ENCODE results near the gene GALNT2.

GALNT2 gene

GRCh38 chr1:230064283-230064682 is 2.8 kb upstream of the GALNT2 start:
- peaks cover 19% of the 10 kb centered on the region for H3K79me2 ChIP-seq (ENCODE audit: control insufficient read depth, insufficient read depth, low read length, unreplicated experiment)
- H3K27ac ChIP-seq (ENCODE audit: low read depth, low read length): no peak overlapping the region
- H2AFZ ChIP-seq (ENCODE audit: low read length, unreplicated experiment): no peak overlapping the region
- peaks cover 16% of the 10 kb centered on the region; the same call in 1 of the 2 replicates for H3K27me3 ChIP-seq (ENCODE audit: insufficient read depth, low read length)
- no peaks in the 10 kb centered on the region for H3K36me3 ChIP-seq (ENCODE audit: insufficient read depth, low read length)
- peaks cover 2% of the 10 kb centered on the region for H3K4me1 ChIP-seq (ENCODE audit: control insufficient read depth, insufficient read depth, low read length, unreplicated experiment)
- H3K4me3 ChIP-seq (ENCODE audit: low read depth, low read length): no peak overlapping the region

- no peaks in the 10 kb centered on the region for H3K36me3 ChIP-seq (ENCODE audit: insufficient read depth, low read length)
- peaks cover 8% of the 10 kb centered on the region for H3K4me1 ChIP-seq (ENCODE audit: control insufficient read depth, insufficient read depth, low read length, unreplicated experiment)
- H3K79me2 ChIP-seq (ENCODE audit: control insufficient read depth, insufficient read depth, low read length, unreplicated experiment): peaks cover 28% of the 10 kb centered on the region
- H3K27me3 ChIP-seq (ENCODE audit: insufficient read depth, low read length): peaks cover 7% of the 10 kb centered on the region; the same call in 1 of the 2 replicates
- no peak overlapping the region for H3K27ac ChIP-seq (ENCODE audit: low read depth, low read length)
- no peak overlapping the region for H3K4me3 ChIP-seq (ENCODE audit: low read depth, low read length)
- no peak overlapping the region for H2AFZ ChIP-seq (ENCODE audit: low read length, unreplicated experiment)
These were observed 1.9 kb upstream of the GALNT2 start for GRCh38 chr1:230065161-230065560.

GRCh38 chr1:230065571-230065970 is 1.5 kb upstream of the GALNT2 start:
- H3K27ac ChIP-seq (ENCODE audit: low read depth, low read length): no peak overlapping the region
- H3K79me2 ChIP-seq (ENCODE audit: control insufficient read depth, insufficient read depth, low read length, unreplicated experiment): peaks cover 32% of the 10 kb centered on the region
- H3K4me1 ChIP-seq (ENCODE audit: control insufficient read depth, insufficient read depth, low read length, unreplicated experiment): peaks cover 8% of the 10 kb centered on the region
- peak overlapping the region; percentile 4 for H2AFZ ChIP-seq (ENCODE audit: low read length, unreplicated experiment)
- peaks cover 3% of the 10 kb centered on the region; the same call in 1 of the 2 replicates for H3K27me3 ChIP-seq (ENCODE audit: insufficient read depth, low read length)
- H3K36me3 ChIP-seq (ENCODE audit: insufficient read depth, low read length): no peaks in the 10 kb centered on the region
- H3K4me3 ChIP-seq (ENCODE audit: low read depth, low read length): peak overlapping the region; percentile 92; the same call in 1 of the 2 replicates

- peaks cover 37% of the 10 kb centered on the region for H3K79me2 ChIP-seq (ENCODE audit: control insufficient read depth, insufficient read depth, low read length, unreplicated experiment)
- peak overlapping the region; percentile 79 for H2AFZ ChIP-seq (ENCODE audit: low read length, unreplicated experiment)
- peaks cover 8% of the 10 kb centered on the region for H3K4me1 ChIP-seq (ENCODE audit: control insufficient read depth, insufficient read depth, low read length, unreplicated experiment)
- H3K27ac ChIP-seq (ENCODE audit: low read depth, low read length): peak overlapping the region; percentile 3; the same call in 1 of the 2 replicates
- no peaks in the 10 kb centered on the region for H3K27me3 ChIP-seq (ENCODE audit: insufficient read depth, low read length)
- H3K36me3 ChIP-seq (ENCODE audit: insufficient read depth, low read length): no peaks in the 10 kb centered on the region
- peak overlapping the region; percentile 92 for H3K4me3 ChIP-seq (ENCODE audit: low read depth, low read length)
These were observed 1.0 kb upstream of the GALNT2 start for GRCh38 chr1:230066031-230066430.

GRCh38 chr1:230067419-230067870 is 407 bp downstream of the GALNT2 start:
- Histone ChIP-seq H3K27me3 (ENCODE audit: insufficient read depth, low read length) (no peaks in the 10 kb centered on the region), H3K36me3 (ENCODE audit: insufficient read depth, low read length) (no peaks in the 10 kb centered on the region), H3K4me1 (ENCODE audit: control insufficient read depth, insufficient read depth, low read length, unreplicated experiment) (peaks cover 12% of the 10 kb centered on the region), H3K79me2 (ENCODE audit: control insufficient read depth, insufficient read depth, low read length, unreplicated experiment) (peaks cover 51% of the 10 kb centered on the region), H3K4me3 (ENCODE audit: low read depth, low read length) (peak overlapping the region; percentile 92), H3K27ac (ENCODE audit: low read depth, low read length) (peak overlapping the region; percentile 66), H2AFZ (ENCODE audit: low read length, unreplicated experiment) (peak overlapping the region; percentile 14)

- Histone ChIP-seq H3K36me3 (ENCODE audit: insufficient read depth, low read length) (no peaks in the 10 kb centered on the region), H3K4me3 (ENCODE audit: low read depth, low read length) (peak overlapping the region; percentile 92), H3K27ac (ENCODE audit: low read depth, low read length) (peak overlapping the region; percentile 66), H3K4me1 (ENCODE audit: control insufficient read depth, insufficient read depth, low read length, unreplicated experiment) (peaks cover 17% of the 10 kb centered on the region), H3K79me2 (ENCODE audit: control insufficient read depth, insufficient read depth, low read length, unreplicated experiment) (peaks cover 57% of the 10 kb centered on the region), H3K27me3 (ENCODE audit: insufficient read depth, low read length) (no peaks in the 10 kb centered on the region), H2AFZ (ENCODE audit: low read length, unreplicated experiment) (no peak overlapping the region)
These were observed 1.0 kb downstream of the GALNT2 start for GRCh38 chr1:230067871-230068620.

- H3K79me2 ChIP-seq (ENCODE audit: control insufficient read depth, insufficient read depth, low read length, unreplicated experiment): peaks cover 62% of the 10 kb centered on the region
- H3K4me1 ChIP-seq (ENCODE audit: control insufficient read depth, insufficient read depth, low read length, unreplicated experiment): peaks cover 22% of the 10 kb centered on the region
- H3K27me3 ChIP-seq (ENCODE audit: insufficient read depth, low read length): no peaks in the 10 kb centered on the region
- H3K4me3 ChIP-seq (ENCODE audit: low read depth, low read length): peak overlapping the region; percentile 92
- H3K36me3 ChIP-seq (ENCODE audit: insufficient read depth, low read length): no peaks in the 10 kb centered on the region
- H2AFZ ChIP-seq (ENCODE audit: low read length, unreplicated experiment): no peak overlapping the region
- peak overlapping the region; percentile 66 for H3K27ac ChIP-seq (ENCODE audit: low read depth, low read length)
These were observed 1.5 kb downstream of the GALNT2 start for GRCh38 chr1:230068621-230068873.

GRCh38 chr1:230068952-230069684 is 2.1 kb downstream of the GALNT2 start:
- H3K27me3 ChIP-seq (ENCODE audit: insufficient read depth, low read length): no peaks in the 10 kb centered on the region
- no peak overlapping the region for H2AFZ ChIP-seq (ENCODE audit: low read length, unreplicated experiment)
- H3K27ac ChIP-seq (ENCODE audit: low read depth, low read length): peak overlapping the region; percentile 66; the same call in 1 of the 2 replicates
- no peaks in the 10 kb centered on the region for H3K36me3 ChIP-seq (ENCODE audit: insufficient read depth, low read length)
- H3K4me3 ChIP-seq (ENCODE audit: low read depth, low read length): peak overlapping the region; percentile 92
- H3K79me2 ChIP-seq (ENCODE audit: control insufficient read depth, insufficient read depth, low read length, unreplicated experiment): peaks cover 68% of the 10 kb centered on the region
- H3K4me1 ChIP-seq (ENCODE audit: control insufficient read depth, insufficient read depth, low read length, unreplicated experiment): peaks cover 28% of the 10 kb centered on the region

GRCh38 chr1:230069796-230070195 is 2.8 kb downstream of the GALNT2 start:
- H3K27ac ChIP-seq (ENCODE audit: low read depth, low read length): no peak overlapping the region

GRCh38 chr1:230070321-230071208 is 3.5 kb downstream of the GALNT2 start:
- Histone ChIP-seq H3K27me3 (ENCODE audit: insufficient read depth, low read length) (no peaks in the 10 kb centered on the region), H2AFZ (ENCODE audit: low read length, unreplicated experiment) (no peak overlapping the region), H3K79me2 (ENCODE audit: control insufficient read depth, insufficient read depth, low read length, unreplicated experiment) (peaks cover 81% of the 10 kb centered on the region), H3K27ac (ENCODE audit: low read depth, low read length) (no peak overlapping the region), H3K4me1 (ENCODE audit: control insufficient read depth, insufficient read depth, low read length, unreplicated experiment) (peaks cover 31% of the 10 kb centered on the region), H3K4me3 (ENCODE audit: low read depth, low read length) (no peak overlapping the region), H3K36me3 (ENCODE audit: insufficient read depth, low read length) (no peaks in the 10 kb centered on the region)

More at GRCh38 chr1:230069796-230070195, 2.8 kb downstream of the GALNT2 start:
- Histone ChIP-seq H3K4me1 (ENCODE audit: control insufficient read depth, insufficient read depth, low read length, unreplicated experiment) (peaks cover 31% of the 10 kb centered on the region), H2AFZ (ENCODE audit: low read length, unreplicated experiment) (no peak overlapping the region), H3K79me2 (ENCODE audit: control insufficient read depth, insufficient read depth, low read length, unreplicated experiment) (peaks cover 75% of the 10 kb centered on the region), H3K4me3 (ENCODE audit: low read depth, low read length) (peak overlapping the region; percentile 92), H3K27me3 (ENCODE audit: insufficient read depth, low read length) (no peaks in the 10 kb centered on the region), H3K36me3 (ENCODE audit: insufficient read depth, low read length) (no peaks in the 10 kb centered on the region)
